HepG2 (cell line): ENCODE measurements around the gene RALB. TPM values are rescaled to one million over a fixed set of nuclear protein-coding genes. Genes with fewer than 3 reads are reported as not detected.

Experiments used
- AHR ChIP-seq: IDR thresholded peaks from 2 replicates; pipeline ENCODE4 v1.6.1; 2018; ENCODE audit warnings: missing genetic modification reagents, missing compliant biosample characterization
- CENPX ChIP-seq: sonication (generic); formaldehyde crosslinking; IDR thresholded peaks from 2 replicates; pipeline ENCODE4 v1.9.0; 2021; ENCODE audit warnings: mild to moderate bottlenecking, missing genetic modification reagents, moderate library complexity
- HCFC1 ChIP-seq: fragments of 150-350 bp; IDR thresholded peaks from 2 replicates; pipeline ENCODE4 v1.6.1; 2014; ENCODE audit warnings: low read depth, low read length
- HMG20A ChIP-seq: IDR thresholded peaks from 2 replicates; pipeline ENCODE4 v1.6.1; 2016; ENCODE audit warnings: borderline replicate concordance
- HNF4A ChIP-seq: sonication (generic); formaldehyde crosslinking; IDR thresholded peaks from 2 replicates; pipeline ENCODE4 v1.4.0; 2020; ENCODE audit warnings: missing genetic modification reagents
- HNRNPL ChIP-seq: fragments of 200-400 bp; formaldehyde crosslinking; IDR thresholded peaks from 2 replicates; pipeline ENCODE4 v1.6.1; 2017; ENCODE audit warnings: mild to moderate bottlenecking, low read depth, low read length
- RBM39 ChIP-seq: fragments of 200-400 bp; formaldehyde crosslinking; IDR thresholded peaks from one replicate; pipeline ENCODE4 v1.6.1; 2018; ENCODE audit warnings: antibody characterized with exemption, mild to moderate bottlenecking, low read depth, low read length; ENCODE audit not compliant: poor library complexity, severe bottlenecking
- TRIM24 ChIP-seq: sonication (generic); formaldehyde crosslinking; IDR thresholded peaks from 2 replicates; pipeline ENCODE4 v1.8.0; 2022; ENCODE audit warnings: mild to moderate bottlenecking, missing genetic modification reagents
- ZBTB20 ChIP-seq: sonication (generic); formaldehyde crosslinking; IDR thresholded peaks from 2 replicates; pipeline ENCODE4 v1.8.1; 2023; ENCODE audit warnings: missing genetic modification reagents, low read depth, mild to moderate bottlenecking, borderline replicate concordance
- ZKSCAN5 ChIP-seq: sonication (generic); formaldehyde crosslinking; IDR thresholded peaks from 2 replicates; pipeline ENCODE4 v1.5.1; 2020; ENCODE audit warnings: mild to moderate bottlenecking, missing genetic modification reagents
- ZNF562 ChIP-seq: sonication (generic); formaldehyde crosslinking; IDR thresholded peaks from 2 replicates; pipeline ENCODE4 v1.8.0; 2022; ENCODE audit warnings: missing genetic modification reagents, borderline replicate concordance
- ZNF605 ChIP-seq: sonication (generic); formaldehyde crosslinking; IDR thresholded peaks from 2 replicates; pipeline ENCODE4 v1.8.0; 2022; ENCODE audit warnings: mild to moderate bottlenecking, missing genetic modification reagents
- ZNF672 ChIP-seq: sonication (generic); formaldehyde crosslinking; IDR thresholded peaks from 2 replicates; pipeline ENCODE4 v1.8.1; 2022; ENCODE audit warnings: missing genetic modification reagents
- ZNF850 ChIP-seq: sonication (generic); formaldehyde crosslinking; conservative IDR thresholded peaks from 2 replicates; pipeline ENCODE4 v1.9.0; 2021; ENCODE audit warnings: mild to moderate bottlenecking, missing genetic modification reagents
- polyA plus RNA-seq, 8 experiments: library from polyadenylated mRNA; depleted of rRNA in 3 of 8; stranded (reverse) in 7 of 8; unstranded in 1 of 8; fragments of >200 nt; fragmentation: Illumina TruSeq in 4 of 8; extraction: Trizol in 4 of 8; gene quantifications; 2 replicates each; pipeline versions ENCODE4 v1.2.1 to v1.2.3, GENCODE V29; 2011 to 2016; ENCODE audit warnings: low read depth in 4 of 8, missing spikeins in 1 of 8, mixed read lengths in 1 of 8; ENCODE audit not compliant: insufficient read depth in 1 of 8
- total RNA-seq, 5 experiments: library from RNA; depleted of rRNA; stranded (reverse); fragments of >200 nt; fragmentation: Illumina TruSeq; extraction: Trizol; gene quantifications; 2 replicates each; pipeline ENCODE4 v1.2.3, GENCODE V29; 2016; ENCODE audit warnings: low read depth in 1 of 5
- TF ChIP-seq, protein P1 (sequence below): sonication (generic); formaldehyde crosslinking; IDR thresholded peaks from 2 replicates; pipeline ENCODE4 v1.9.0; 2021; ENCODE audit warnings: mild to moderate bottlenecking, missing genetic modification reagents
- TF ChIP-seq, protein P2 (sequence below): sonication (generic); formaldehyde crosslinking; IDR thresholded peaks from 2 replicates; pipeline ENCODE4 v1.8.1; 2023; ENCODE audit warnings: mild to moderate bottlenecking, missing genetic modification reagents
- TF ChIP-seq, protein P3 (sequence below): sonication (generic); formaldehyde crosslinking; IDR thresholded peaks from 2 replicates; pipeline ENCODE4 v1.4.0; 2020; ENCODE audit warnings: low read depth, mild to moderate bottlenecking, missing genetic modification reagents
- TF ChIP-seq, protein P4 (sequence below): sonication (generic); formaldehyde crosslinking; IDR thresholded peaks from 2 replicates; pipeline ENCODE4 v1.8.0; 2022; ENCODE audit warnings: mild to moderate bottlenecking, missing genetic modification reagents, borderline replicate concordance

RALB gene
- total and polyA plus RNA-seq, 2 of the 13 experiments (the other 11 are each of a cell fraction or from before 2014, with no cell fraction given), result 37.8 to 43.2 TPM

DNA sequence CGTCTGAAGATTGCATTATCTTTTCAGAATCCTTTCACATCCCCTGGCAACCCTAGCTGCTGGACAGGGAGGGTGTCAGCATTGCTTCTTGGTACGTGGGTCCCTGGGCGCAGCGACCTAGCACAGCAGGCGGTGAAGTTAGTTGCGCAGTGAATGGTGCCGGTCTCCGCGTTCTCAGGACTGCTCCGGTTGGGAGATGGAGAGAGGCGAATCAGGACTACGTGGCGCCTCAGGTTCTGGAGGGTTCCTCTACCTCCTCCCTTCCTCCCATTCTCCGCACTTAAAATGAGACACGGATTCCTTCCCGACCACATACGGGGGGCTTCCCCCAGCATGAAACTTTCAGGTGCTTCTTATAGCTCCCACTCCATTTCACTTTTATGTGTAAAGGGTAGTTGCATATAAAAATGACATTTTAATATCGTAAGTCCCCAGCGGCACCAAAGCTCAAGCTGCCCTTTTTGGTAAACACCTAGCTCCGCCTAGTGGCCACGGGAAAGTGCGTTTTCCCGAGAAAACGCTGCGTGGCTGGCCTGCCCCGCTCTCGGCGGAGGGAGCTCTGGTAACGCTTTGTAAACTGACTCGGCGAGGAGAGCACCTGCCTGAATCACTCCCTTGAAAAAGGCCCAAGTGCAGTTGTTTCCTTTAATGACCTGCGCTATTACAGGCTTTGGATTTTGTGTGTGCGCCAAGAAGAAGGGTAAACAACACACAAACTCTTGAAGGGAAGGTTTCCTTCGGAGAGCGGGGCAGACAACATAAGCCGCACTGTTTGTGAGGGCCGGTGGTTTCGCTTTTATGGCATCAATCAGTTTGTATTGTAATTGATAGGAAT is 60.4 kb downstream of the RALB start (continued):
- TF ChIP-seq, protein P1, sequence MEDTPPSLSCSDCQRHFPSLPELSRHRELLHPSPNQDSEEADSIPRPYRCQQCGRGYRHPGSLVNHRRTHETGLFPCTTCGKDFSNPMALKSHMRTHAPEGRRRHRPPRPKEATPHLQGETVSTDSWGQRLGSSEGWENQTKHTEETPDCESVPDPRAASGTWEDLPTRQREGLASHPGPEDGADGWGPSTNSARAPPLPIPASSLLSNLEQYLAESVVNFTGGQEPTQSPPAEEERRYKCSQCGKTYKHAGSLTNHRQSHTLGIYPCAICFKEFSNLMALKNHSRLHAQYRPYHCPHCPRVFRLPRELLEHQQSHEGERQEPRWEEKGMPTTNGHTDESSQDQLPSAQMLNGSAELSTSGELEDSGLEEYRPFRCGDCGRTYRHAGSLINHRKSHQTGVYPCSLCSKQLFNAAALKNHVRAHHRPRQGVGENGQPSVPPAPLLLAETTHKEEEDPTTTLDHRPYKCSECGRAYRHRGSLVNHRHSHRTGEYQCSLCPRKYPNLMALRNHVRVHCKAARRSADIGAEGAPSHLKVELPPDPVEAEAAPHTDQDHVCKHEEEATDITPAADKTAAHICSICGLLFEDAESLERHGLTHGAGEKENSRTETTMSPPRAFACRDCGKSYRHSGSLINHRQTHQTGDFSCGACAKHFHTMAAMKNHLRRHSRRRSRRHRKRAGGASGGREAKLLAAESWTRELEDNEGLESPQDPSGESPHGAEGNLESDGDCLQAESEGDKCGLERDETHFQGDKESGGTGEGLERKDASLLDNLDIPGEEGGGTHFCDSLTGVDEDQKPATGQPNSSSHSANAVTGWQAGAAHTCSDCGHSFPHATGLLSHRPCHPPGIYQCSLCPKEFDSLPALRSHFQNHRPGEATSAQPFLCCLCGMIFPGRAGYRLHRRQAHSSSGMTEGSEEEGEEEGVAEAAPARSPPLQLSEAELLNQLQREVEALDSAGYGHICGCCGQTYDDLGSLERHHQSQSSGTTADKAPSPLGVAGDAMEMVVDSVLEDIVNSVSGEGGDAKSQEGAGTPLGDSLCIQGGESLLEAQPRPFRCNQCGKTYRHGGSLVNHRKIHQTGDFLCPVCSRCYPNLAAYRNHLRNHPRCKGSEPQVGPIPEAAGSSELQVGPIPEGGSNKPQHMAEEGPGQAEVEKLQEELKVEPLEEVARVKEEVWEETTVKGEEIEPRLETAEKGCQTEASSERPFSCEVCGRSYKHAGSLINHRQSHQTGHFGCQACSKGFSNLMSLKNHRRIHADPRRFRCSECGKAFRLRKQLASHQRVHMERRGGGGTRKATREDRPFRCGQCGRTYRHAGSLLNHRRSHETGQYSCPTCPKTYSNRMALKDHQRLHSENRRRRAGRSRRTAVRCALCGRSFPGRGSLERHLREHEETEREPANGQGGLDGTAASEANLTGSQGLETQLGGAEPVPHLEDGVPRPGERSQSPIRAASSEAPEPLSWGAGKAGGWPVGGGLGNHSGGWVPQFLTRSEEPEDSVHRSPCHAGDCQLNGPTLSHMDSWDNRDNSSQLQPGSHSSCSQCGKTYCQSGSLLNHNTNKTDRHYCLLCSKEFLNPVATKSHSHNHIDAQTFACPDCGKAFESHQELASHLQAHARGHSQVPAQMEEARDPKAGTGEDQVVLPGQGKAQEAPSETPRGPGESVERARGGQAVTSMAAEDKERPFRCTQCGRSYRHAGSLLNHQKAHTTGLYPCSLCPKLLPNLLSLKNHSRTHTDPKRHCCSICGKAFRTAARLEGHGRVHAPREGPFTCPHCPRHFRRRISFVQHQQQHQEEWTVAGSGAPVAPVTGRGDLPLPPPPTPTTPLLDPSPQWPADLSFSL, result no peak
- no peak for TF ChIP-seq HNF4A
- TF ChIP-seq ZKSCAN5 (CRISPR knock-in tag), result no peak
- no peak for TF ChIP-seq HCFC1
- TF ChIP-seq, protein P2, sequence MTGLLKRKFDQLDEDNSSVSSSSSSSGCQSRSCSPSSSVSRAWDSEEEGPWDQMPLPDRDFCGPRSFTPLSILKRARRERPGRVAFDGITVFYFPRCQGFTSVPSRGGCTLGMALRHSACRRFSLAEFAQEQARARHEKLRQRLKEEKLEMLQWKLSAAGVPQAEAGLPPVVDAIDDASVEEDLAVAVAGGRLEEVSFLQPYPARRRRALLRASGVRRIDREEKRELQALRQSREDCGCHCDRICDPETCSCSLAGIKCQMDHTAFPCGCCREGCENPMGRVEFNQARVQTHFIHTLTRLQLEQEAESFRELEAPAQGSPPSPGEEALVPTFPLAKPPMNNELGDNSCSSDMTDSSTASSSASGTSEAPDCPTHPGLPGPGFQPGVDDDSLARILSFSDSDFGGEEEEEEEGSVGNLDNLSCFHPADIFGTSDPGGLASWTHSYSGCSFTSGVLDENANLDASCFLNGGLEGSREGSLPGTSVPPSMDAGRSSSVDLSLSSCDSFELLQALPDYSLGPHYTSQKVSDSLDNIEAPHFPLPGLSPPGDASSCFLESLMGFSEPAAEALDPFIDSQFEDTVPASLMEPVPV (CRISPR knock-in tag), result no peak
- TF ChIP-seq TRIM24 (CRISPR knock-in tag), result no peak
- TF ChIP-seq ZNF850 (CRISPR knock-in tag), result no peak
- TF ChIP-seq AHR (CRISPR knock-in tag), result no peak
- TF ChIP-seq ZNF672 (CRISPR knock-in tag), result no peak
- TF ChIP-seq, protein P3, sequence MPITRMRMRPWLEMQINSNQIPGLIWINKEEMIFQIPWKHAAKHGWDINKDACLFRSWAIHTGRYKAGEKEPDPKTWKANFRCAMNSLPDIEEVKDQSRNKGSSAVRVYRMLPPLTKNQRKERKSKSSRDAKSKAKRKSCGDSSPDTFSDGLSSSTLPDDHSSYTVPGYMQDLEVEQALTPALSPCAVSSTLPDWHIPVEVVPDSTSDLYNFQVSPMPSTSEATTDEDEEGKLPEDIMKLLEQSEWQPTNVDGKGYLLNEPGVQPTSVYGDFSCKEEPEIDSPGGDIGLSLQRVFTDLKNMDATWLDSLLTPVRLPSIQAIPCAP (CRISPR knock-in tag), result no peak
- no peak for TF ChIP-seq HMG20A (CRISPR knock-in tag)
- TF ChIP-seq, protein P4, sequence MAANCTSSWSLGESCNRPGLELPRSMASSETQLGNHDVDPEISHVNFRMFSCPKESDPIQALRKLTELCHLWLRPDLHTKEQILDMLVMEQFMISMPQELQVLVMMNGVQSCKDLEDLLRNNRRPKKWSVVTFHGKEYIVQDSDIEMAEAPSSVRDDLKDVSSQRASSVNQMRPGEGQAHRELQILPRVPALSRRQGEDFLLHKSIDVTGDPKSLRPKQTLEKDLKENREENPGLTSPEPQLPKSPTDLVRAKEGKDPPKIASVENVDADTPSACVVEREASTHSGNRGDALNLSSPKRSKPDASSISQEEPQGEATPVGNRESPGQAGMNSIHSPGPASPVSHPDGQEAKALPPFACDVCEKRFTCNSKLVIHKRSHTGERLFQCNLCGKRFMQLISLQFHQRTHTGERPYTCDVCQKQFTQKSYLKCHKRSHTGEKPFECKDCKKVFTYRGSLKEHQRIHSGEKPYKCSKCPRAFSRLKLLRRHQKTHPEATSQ (CRISPR knock-in tag), result no peak
- TF ChIP-seq RBM39, result no peak
- TF ChIP-seq HNRNPL, result no peak
- TF ChIP-seq ZBTB20 (CRISPR knock-in tag), result no peak
- TF ChIP-seq CENPX, result no peak
- no peak for TF ChIP-seq ZNF562
- TF ChIP-seq ZNF605 (CRISPR knock-in tag), result peak; percentile 85
